Activated CD4-positive, alpha-beta T cell treated with anti-CD3 and anti-CD28 coated beads, Interleukin-2, amount 10 ng/mL, durations not matched to agents 7 days and 5 days (primary cell): ENCODE results near the gene ELF1. TPM values are rescaled to one million over a fixed set of nuclear protein-coding genes. Genes with fewer than 3 reads are reported as not detected.

Source experiments
- CTCF ChIA-PET: fragments of 350-600 bp; sonication (Branson Sonifier 250); formaldehyde crosslinking; loops from one replicate; lab custom pipeline; 2021; ENCODE audit warnings: antibody characterized with exemption; lab: Charles Lee
- POLR2A ChIA-PET: fragments of 350-600 bp; sonication (Branson Sonifier 250); formaldehyde crosslinking; loops from one replicate; lab custom pipeline; 2021; ENCODE audit warnings: antibody characterized with exemption; lab: Charles Lee
- DNase-seq: peaks from one replicate; pipeline ENCODE4 v3.0.0-alpha.2; 2020
- H3K27ac Mint-ChIP-seq: one replicate; pipeline ENCODE4 v1.8.0; 2021; ENCODE audit warnings: mild to moderate bottlenecking, moderate library complexity, mixed read lengths
- H3K27me3 Mint-ChIP-seq: one replicate; pipeline ENCODE4 v1.8.0; 2021; ENCODE audit warnings: mixed read lengths
- H3K36me3 Mint-ChIP-seq: one replicate; pipeline ENCODE4 v1.8.0; 2021; ENCODE audit warnings: low read depth, mixed read lengths
- H3K4me1 Mint-ChIP-seq: one replicate; pipeline ENCODE4 v1.8.0; 2021; ENCODE audit warnings: mixed read lengths
- H3K4me3 Mint-ChIP-seq: one replicate; pipeline ENCODE4 v1.8.0; 2021; ENCODE audit warnings: mild to moderate bottlenecking, moderate library complexity, mixed read lengths
- H3K9me3 Mint-ChIP-seq: one replicate; pipeline ENCODE4 v1.8.0; 2021; ENCODE audit warnings: mixed read lengths
- total RNA-seq, 2 experiments: library from RNA; stranded (reverse); gene quantifications; one replicate each; pipeline ENCODE4 v1.2.3, GENCODE V29; 2021

The ELF1 gene
- total RNA-seq, 2 experiments from 2014 or later = 125 to 149 TPM

GRCh38 chr13:41034382-41034781 is 15.3 kb upstream of the ELF1 start:
- Mint-ChIP-seq H3K4me1 (peaks cover 13% of the 10 kb centered on the region), H3K4me3 (no peak overlapping the region), H3K27ac (no peak overlapping the region), H3K27me3 (no peaks in the 10 kb centered on the region), H3K9me3 (no peaks in the 10 kb centered on the region), H3K36me3 (peaks cover 4% of the 10 kb centered on the region)
- POLR2A ChIA-PET = no interaction called here
- CTCF ChIA-PET = no interaction called here
- DNase-seq = no peak

GRCh38 chr13:41032691-41033376 is 13.7 kb upstream of the ELF1 start:
- H3K9me3 Mint-ChIP-seq = no peaks in the 10 kb centered on the region
- ChIA-PET POLR2A (no interaction called here), CTCF (interaction anchor here (1.0 kb wide), 1 partner anchor 20 kb away, joined by 4 read pairs; no protein-coding TSS in a partner anchor)
- H3K27ac Mint-ChIP-seq = no peak overlapping the region
- peaks cover 3% of the 10 kb centered on the region for H3K36me3 Mint-ChIP-seq
- no peaks in the 10 kb centered on the region for H3K27me3 Mint-ChIP-seq
- no peak overlapping the region for H3K4me3 Mint-ChIP-seq
- peaks cover 13% of the 10 kb centered on the region for H3K4me1 Mint-ChIP-seq
- no peak for DNase-seq

- no peak for DNase-seq
- peaks cover 9% of the 10 kb centered on the region for H3K36me3 Mint-ChIP-seq
- no peaks in the 10 kb centered on the region for H3K27me3 Mint-ChIP-seq
- peaks cover 3% of the 10 kb centered on the region for H3K9me3 Mint-ChIP-seq
- ChIA-PET POLR2A (no interaction called here), CTCF (interaction anchor here (0.7 to 1.9 kb wide), 4 partner anchors 9 to 66 kb away, joined by 3 to 9 read pairs (median 3); partner anchors contain the start of gene ELF1)
- H3K4me3 Mint-ChIP-seq = no peak overlapping the region
- H3K4me1 Mint-ChIP-seq = peaks cover 23% of the 10 kb centered on the region
- H3K27ac Mint-ChIP-seq = no peak overlapping the region
Measured at GRCh38 chr13:41029629-41030028, 10.5 kb upstream of the ELF1 start.

GRCh38 chr13:41028051-41028450 is 8.9 kb upstream of the ELF1 start:
- peaks cover 7% of the 10 kb centered on the region for H3K36me3 Mint-ChIP-seq
- H3K9me3 Mint-ChIP-seq = peaks cover 3% of the 10 kb centered on the region
- peaks cover 27% of the 10 kb centered on the region for H3K4me1 Mint-ChIP-seq
- no peaks in the 10 kb centered on the region for H3K27me3 Mint-ChIP-seq
- H3K4me3 Mint-ChIP-seq = no peak overlapping the region
- CTCF ChIA-PET = interaction anchor here (1.9 kb wide), 1 partner anchor 9 kb away, joined by 9 read pairs; the partner anchor contains the start of gene ELF1
- H3K27ac Mint-ChIP-seq = no peak overlapping the region
- DNase-seq = no peak
- POLR2A ChIA-PET = no interaction called here

- Mint-ChIP-seq H3K4me1 (peaks cover 29% of the 10 kb centered on the region), H3K9me3 (peaks cover 3% of the 10 kb centered on the region), H3K27ac (no peak overlapping the region), H3K4me3 (no peak overlapping the region), H3K27me3 (no peaks in the 10 kb centered on the region), H3K36me3 (peaks cover 10% of the 10 kb centered on the region)
- no peak for DNase-seq
- ChIA-PET CTCF (interaction anchor here (1.2 to 1.8 kb wide), 2 partner anchors 16 to 34 kb away, joined by 3 to 4 read pairs; partner anchors contain the start of gene WBP4), POLR2A (no interaction called here)
Measured at GRCh38 chr13:41026788-41027187, 7.7 kb upstream of the ELF1 start.

- DNase-seq = no peak
- H3K4me1 Mint-ChIP-seq = peaks cover 37% of the 10 kb centered on the region
- no peak overlapping the region for H3K27ac Mint-ChIP-seq
- CTCF ChIA-PET = interaction anchor here (1.2 to 1.8 kb wide), 3 partner anchors 14 to 36 kb away, joined by 3 to 4 read pairs (median 3); partner anchors contain the start of gene WBP4
- H3K4me3 Mint-ChIP-seq = no peak overlapping the region
- H3K27me3 Mint-ChIP-seq = no peaks in the 10 kb centered on the region
- H3K9me3 Mint-ChIP-seq = peaks cover 3% of the 10 kb centered on the region
- peaks cover 10% of the 10 kb centered on the region for H3K36me3 Mint-ChIP-seq
- POLR2A ChIA-PET = no interaction called here
Measured at GRCh38 chr13:41025518-41025917, 6.4 kb upstream of the ELF1 start.

- Mint-ChIP-seq H3K9me3 (no peaks in the 10 kb centered on the region), H3K27me3 (no peaks in the 10 kb centered on the region), H3K36me3 (peaks cover 20% of the 10 kb centered on the region), H3K4me3 (no peak overlapping the region), H3K4me1 (peaks cover 44% of the 10 kb centered on the region), H3K27ac (peak overlapping the region; percentile 32)
- ChIA-PET CTCF (interaction anchor here (0.9 to 2.0 kb wide), 10 partner anchors 8 to 99 kb away, joined by 3 to 9 read pairs (median 3); partner anchors contain the start of gene WBP4), POLR2A (interaction anchor here (0.6 to 2.4 kb wide), 4 partner anchors 14 to 357 kb away, joined by 3 to 10 read pairs (median 4); no protein-coding TSS in a partner anchor)
- DNase-seq = no peak
Measured at GRCh38 chr13:41019578-41020347, 647 bp upstream of the ELF1 start.

- POLR2A ChIA-PET = interaction anchor here (1.0 to 2.4 kb wide), 4 partner anchors 13 to 97 kb away, joined by 3 to 10 read pairs (median 4); no protein-coding TSS in a partner anchor
- peak overlapping the region; percentile 97 for H3K27ac Mint-ChIP-seq
- no peaks in the 10 kb centered on the region for H3K9me3 Mint-ChIP-seq
- H3K4me1 Mint-ChIP-seq = peaks cover 47% of the 10 kb centered on the region
- peak overlapping the region; percentile 98 for H3K4me3 Mint-ChIP-seq
- DNase-seq = no peak
- CTCF ChIA-PET = interaction anchor here (0.7 to 2.0 kb wide), 9 partner anchors 10 to 98 kb away, joined by 3 to 9 read pairs (median 3); no protein-coding TSS in a partner anchor
- no peaks in the 10 kb centered on the region for H3K27me3 Mint-ChIP-seq
- peaks cover 25% of the 10 kb centered on the region for H3K36me3 Mint-ChIP-seq
Measured at GRCh38 chr13:41018602-41018948, 541 bp downstream of the ELF1 start.

GRCh38 chr13:41017817-41018601 is 1.1 kb downstream of the ELF1 start:
- H3K4me1 Mint-ChIP-seq = peaks cover 52% of the 10 kb centered on the region
- H3K36me3 Mint-ChIP-seq = peaks cover 29% of the 10 kb centered on the region

GRCh38 chr13:41017159-41017558 is 2.0 kb downstream of the ELF1 start:
- Mint-ChIP-seq H3K36me3 (peaks cover 33% of the 10 kb centered on the region), H3K27ac (peak overlapping the region; percentile 97), H3K27me3 (no peaks in the 10 kb centered on the region), H3K9me3 (peaks cover 3% of the 10 kb centered on the region), H3K4me3 (peak overlapping the region; percentile 98), H3K4me1 (peaks cover 54% of the 10 kb centered on the region)
- DNase-seq = peak; percentile 46
- ChIA-PET POLR2A (interaction anchor here (1.0 to 2.4 kb wide), 2 partner anchors 12 to 35 kb away, joined by 10 to 15 read pairs; no protein-coding TSS in a partner anchor), CTCF (interaction anchor here (0.7 to 1.2 kb wide), 3 partner anchors 22 to 42 kb away, joined by 3 to 4 read pairs (median 3); no protein-coding TSS in a partner anchor)

More at GRCh38 chr13:41017817-41018601, 1.1 kb downstream of the ELF1 start:
- peak overlapping the region; percentile 98 for H3K4me3 Mint-ChIP-seq
- no peak for DNase-seq
- H3K9me3 Mint-ChIP-seq = peaks cover 3% of the 10 kb centered on the region
- ChIA-PET POLR2A (interaction anchor here (1.0 to 2.4 kb wide), 4 partner anchors 13 to 97 kb away, joined by 3 to 15 read pairs (median 6); no protein-coding TSS in a partner anchor), CTCF (interaction anchor here (0.9 to 2.0 kb wide), 5 partner anchors 9 to 29 kb away, joined by 3 to 9 read pairs (median 4); no protein-coding TSS in a partner anchor)
- H3K27me3 Mint-ChIP-seq = no peaks in the 10 kb centered on the region
- H3K27ac Mint-ChIP-seq = peak overlapping the region; percentile 97

- Mint-ChIP-seq H3K36me3 (peaks cover 42% of the 10 kb centered on the region), H3K4me1 (peaks cover 56% of the 10 kb centered on the region), H3K27ac (peak overlapping the region; percentile 84), H3K27me3 (no peaks in the 10 kb centered on the region), H3K9me3 (peaks cover 3% of the 10 kb centered on the region), H3K4me3 (peak overlapping the region; percentile 98)
- ChIA-PET CTCF (no interaction called here), POLR2A (no interaction called here)
- DNase-seq = no peak
Measured at GRCh38 chr13:41015920-41016319, 3.2 kb downstream of the ELF1 start.
